Measurements from ENCODE around the gene NLRP3. TPM values are rescaled to one million over a fixed set of nuclear protein-coding genes. Genes with fewer than 3 reads are reported as not detected.
"Not testable (repeated sequence)": the region's sequence is repeated elsewhere in the genome, so short reads cannot be mapped to it uniquely, and the experiment has no call there.

NLRP3 gene
- total RNA-seq: 1 to 10 TPM in 1 of 2 donors, under 1 TPM in 1; 0.22 to 2.2 TPM

DNA sequence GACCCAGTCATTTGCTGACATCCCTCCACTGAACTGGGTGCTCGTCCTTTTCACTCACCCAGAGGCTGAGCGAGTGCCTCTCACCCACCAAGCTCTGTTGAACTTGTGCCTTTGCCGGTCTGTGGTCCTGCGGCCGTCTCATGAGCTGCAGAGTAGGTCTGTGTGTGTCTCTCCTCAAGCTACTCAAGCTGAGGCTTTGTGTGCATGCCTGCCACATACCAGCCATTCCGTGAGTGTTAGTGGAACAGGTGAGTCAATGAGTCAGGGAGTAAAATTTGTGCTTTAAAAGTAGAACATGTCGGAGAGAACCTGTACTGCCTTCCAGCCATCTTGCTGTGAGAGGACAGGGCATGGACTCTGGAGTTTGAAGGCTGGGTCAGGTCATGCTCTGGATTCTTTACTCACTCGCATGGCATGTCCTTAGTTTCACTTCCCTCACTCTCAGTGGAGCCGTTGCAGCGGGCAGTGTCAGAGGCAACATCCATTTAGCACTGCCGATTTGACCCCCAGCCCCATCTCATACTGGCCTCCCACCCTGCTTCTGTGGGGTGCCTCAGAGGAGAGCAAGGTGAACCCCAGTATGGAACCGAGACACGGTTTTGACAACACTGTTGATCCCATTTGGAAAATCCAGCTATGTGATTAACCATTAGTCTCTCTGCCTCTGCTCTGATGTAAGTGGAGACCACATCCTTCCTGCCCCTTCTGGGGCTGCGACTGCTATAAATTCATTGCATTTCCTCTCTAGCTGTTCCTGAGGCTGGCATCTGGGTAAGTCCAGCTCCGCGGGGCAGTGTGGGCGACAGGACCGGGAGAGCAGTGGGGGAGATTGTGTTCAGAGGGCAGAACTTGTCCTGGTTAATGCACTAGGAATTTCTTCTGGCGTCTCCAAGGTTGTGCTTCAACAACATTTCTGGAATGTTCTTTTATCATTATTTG is at the start of gene NLRP3:
NLRP3 (plus strand) TSS at position 751 of the 939 bp plus-strand sequence. CDS start 2,628 bp downstream, outside the sequence.
- Histone ChIP-seq H3K9ac (ENCODE audit: low read depth in 2 of 2, low read length in 2 of 2) (peak within 1 kb of the TSS in 1 of 2 donors; percentile 43), H3K27ac (no peak within 1 kb of the TSS), H3K36me3 (no peaks in the 10 kb centered on the region), H3K4me3 (peak within 1 kb of the TSS; percentile 9), H3K4me1 (no peaks in the 10 kb centered on the region), H3K9me3 (no peaks in the 10 kb centered on the region), H3K27me3 (no peaks in the 10 kb centered on the region)
- DNase-seq: no peak
- intact Hi-C loops (cut with DNase I): no loop called here
- TF ChIP-seq, protein P1, sequence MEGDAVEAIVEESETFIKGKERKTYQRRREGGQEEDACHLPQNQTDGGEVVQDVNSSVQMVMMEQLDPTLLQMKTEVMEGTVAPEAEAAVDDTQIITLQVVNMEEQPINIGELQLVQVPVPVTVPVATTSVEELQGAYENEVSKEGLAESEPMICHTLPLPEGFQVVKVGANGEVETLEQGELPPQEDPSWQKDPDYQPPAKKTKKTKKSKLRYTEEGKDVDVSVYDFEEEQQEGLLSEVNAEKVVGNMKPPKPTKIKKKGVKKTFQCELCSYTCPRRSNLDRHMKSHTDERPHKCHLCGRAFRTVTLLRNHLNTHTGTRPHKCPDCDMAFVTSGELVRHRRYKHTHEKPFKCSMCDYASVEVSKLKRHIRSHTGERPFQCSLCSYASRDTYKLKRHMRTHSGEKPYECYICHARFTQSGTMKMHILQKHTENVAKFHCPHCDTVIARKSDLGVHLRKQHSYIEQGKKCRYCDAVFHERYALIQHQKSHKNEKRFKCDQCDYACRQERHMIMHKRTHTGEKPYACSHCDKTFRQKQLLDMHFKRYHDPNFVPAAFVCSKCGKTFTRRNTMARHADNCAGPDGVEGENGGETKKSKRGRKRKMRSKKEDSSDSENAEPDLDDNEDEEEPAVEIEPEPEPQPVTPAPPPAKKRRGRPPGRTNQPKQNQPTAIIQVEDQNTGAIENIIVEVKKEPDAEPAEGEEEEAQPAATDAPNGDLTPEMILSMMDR (IDR thresholded peaks at IDR 0.05): no peak

DNA sequence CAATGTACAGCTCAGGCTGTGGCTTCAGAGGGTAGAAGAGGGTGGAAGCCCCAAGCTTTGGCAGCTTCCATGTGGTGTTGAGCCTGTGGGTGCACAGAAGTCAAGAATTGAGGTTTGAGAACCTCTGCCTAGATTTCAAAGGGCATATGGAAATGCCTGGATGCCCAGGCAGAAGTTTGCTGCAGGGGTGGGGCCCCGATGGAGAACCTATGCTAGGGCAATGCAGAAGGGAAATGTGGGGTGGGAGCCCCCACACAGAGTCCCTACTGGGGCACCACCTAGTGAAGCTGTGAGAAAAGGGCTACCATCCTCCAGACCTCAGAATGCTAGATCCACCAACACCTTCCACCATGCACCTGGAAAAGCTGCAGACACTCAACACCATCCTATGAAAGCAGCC is 49.6 kb upstream of the NLRP3 start:
- DNase-seq; intact Hi-C loops (cut with DNase I); H3K4me3 ChIP-seq: not testable (repeated sequence)

DNA sequence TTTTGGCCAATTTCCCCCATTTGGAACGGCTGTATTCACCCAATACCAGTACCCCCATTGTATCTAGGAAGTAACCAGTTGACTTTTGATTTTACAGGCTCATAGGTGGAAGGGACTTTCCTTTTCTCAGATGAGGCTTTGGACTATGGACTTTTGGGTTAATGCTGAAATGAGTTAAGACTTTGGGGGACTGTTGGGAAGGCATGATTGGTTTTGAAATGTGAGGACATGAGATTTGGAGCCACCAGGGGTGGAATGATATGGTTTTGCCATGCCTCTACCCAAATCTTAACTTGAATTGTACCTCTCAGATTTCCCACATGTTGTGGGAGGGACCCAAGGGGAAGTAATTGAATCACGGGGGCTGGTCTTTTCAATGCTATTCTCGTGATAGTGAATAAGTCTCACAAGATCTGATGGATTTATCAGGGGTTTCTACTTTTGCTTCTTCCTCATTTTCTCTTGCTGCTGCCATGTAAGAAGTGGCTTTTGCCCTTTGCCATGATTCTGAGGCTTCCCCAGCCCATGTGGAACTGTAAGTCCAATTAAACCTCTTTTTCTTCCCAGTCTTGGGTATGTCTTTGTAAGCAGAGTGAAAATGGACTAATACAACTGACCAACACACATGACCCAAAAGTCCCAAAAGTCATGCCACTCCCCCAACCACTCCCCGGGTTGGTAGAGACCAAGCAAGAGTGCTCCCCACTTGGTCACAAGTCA is 48.9 kb upstream of the NLRP3 start:
- Histone ChIP-seq H3K9ac (ENCODE audit: low read depth in 2 of 2, low read length in 2 of 2) (no peak overlapping the region), H3K27ac (no peak overlapping the region), H3K9me3 (no peaks in the 10 kb centered on the region), H3K27me3 (no peaks in the 10 kb centered on the region), H3K36me3 (no peaks in the 10 kb centered on the region), H3K4me1 (no peaks in the 10 kb centered on the region), H3K4me3 (no peak overlapping the region)
- TF ChIP-seq, protein P1 (IDR thresholded peaks at IDR 0.05): no peak
- intact Hi-C loops (cut with DNase I): no loop called here
- no peak for DNase-seq

More for the DNA sequence above, 49.6 kb upstream of the NLRP3 start:
- not testable (repeated sequence) for H3K9ac ChIP-seq (ENCODE audit: low read depth in 2 of 2, low read length in 2 of 2); H3K36me3 ChIP-seq; H3K4me1 ChIP-seq; H3K27me3 ChIP-seq; H3K27ac ChIP-seq; H3K9me3 ChIP-seq

DNA sequence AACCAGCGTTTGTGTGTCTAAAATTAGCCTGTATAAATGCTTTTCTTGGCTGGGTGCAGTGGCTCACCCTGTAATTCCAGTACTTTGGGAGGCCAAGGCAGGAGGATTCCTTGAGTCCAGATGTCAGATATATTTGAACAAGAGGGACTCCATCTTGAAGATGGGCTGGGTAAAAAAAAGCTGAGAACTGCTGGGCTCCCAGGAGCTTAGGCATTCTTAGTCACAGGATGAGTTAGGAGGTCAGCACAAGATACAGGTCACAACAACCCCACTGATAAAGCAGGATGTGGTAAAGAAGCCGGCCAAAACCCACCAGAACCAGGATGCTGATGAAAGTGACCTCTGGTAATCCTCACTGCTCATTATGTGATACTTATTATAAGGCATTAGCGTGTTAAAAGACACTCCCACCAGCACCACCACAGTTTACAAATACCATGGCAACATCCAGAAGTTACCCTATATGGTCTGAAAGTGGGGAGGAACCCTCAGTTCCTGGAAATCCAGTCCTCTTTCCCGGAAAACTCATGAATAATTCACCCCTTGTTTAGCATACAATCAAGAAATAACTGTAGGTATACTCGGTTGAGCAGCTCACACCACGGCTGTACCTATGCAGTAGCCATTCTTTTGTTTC is 48.1 kb upstream of the NLRP3 start:
- DNase-seq: no peak
- no peak overlapping the region for H3K27ac ChIP-seq
- intact Hi-C loops (cut with DNase I): no loop called here
- no peaks in the 10 kb centered on the region for H3K36me3 ChIP-seq
- no peak overlapping the region for H3K9ac ChIP-seq (ENCODE audit: low read depth in 2 of 2, low read length in 2 of 2)
- H3K4me1 ChIP-seq: no peaks in the 10 kb centered on the region
- H3K27me3 ChIP-seq: no peaks in the 10 kb centered on the region
- TF ChIP-seq, protein P1 (IDR thresholded peaks at IDR 0.05): no peak
- no peaks in the 10 kb centered on the region for H3K9me3 ChIP-seq
- H3K4me3 ChIP-seq: no peak overlapping the region

DNA sequence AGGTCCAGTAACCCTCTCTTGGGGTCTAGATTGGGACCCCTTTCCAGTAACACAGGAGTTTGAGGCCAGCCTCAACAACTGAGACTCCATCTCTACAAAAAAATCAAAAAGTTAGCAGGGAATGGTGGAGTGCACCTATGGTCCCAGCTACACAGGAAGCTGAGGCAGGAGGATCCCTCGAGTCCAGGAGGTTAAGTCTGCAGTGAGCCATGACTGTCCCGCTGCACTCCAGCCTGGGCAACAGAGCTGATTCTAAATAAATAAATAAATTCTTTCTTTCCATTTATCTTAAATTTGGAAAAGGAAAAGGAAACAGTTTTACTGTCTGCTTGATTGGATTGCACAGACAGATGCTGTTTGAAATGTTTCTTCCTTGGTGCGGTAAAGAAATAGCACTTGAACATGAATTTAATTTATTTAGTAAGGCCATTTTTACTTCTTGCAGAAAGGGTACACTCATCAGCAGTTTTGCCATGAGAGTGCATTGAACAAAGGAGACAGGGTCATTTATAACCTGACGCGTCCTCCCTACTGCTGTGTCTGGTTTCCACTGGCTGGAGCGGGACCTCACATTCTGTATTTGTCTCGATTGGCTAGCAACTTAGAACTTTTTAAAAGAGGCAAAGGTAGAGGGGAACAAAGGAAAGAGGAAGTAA is 47.4 kb upstream of the NLRP3 start:
- H3K4me3 ChIP-seq: no peak overlapping the region
- no peaks in the 10 kb centered on the region for H3K4me1 ChIP-seq
- no peak overlapping the region for H3K27ac ChIP-seq
- no peaks in the 10 kb centered on the region for H3K9me3 ChIP-seq
- H3K27me3 ChIP-seq: no peaks in the 10 kb centered on the region
- intact Hi-C loops (cut with DNase I): no loop called here
- TF ChIP-seq, protein P1 (IDR thresholded peaks at IDR 0.05): no peak
- H3K9ac ChIP-seq (ENCODE audit: low read depth in 2 of 2, low read length in 2 of 2): no peak overlapping the region
- H3K36me3 ChIP-seq: no peaks in the 10 kb centered on the region
- DNase-seq: no peak

Data from colonic mucosa (tissue), 4 donors.